Activated CD4-positive, alpha-beta T cell treated with anti-CD3 and anti-CD28 coated beads, Interleukin-2, amount 50 U/mL, for 4 hours (primary cell): ENCODE results near the gene CENPP.

Experiments
- DNase-seq, 2 experiments: peaks; one replicate each; pipeline ENCODE4 v3.0.0-alpha.2; 2020

Gene CENPP

DNA sequence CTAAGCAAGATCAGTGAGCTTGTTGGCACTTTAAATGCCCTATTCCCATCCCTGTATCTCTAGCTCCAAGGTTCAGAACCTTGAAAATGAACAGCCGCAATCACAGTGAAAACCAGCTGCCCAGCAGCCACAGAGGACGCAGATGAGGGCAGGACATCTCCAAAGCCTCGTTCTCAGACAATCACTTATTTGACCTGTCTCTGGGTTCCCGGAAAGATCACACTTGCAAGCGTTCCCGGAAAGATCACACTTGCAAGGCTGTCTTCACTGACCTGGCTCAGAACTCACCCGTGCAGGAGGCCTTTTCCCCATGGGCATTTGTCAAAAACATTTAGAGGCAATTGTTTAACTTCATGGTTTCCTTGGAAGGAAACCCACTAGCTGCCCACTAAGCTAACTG is 318.5 kb downstream of the CENPP start:
- no peak for DNase-seq

DNA sequence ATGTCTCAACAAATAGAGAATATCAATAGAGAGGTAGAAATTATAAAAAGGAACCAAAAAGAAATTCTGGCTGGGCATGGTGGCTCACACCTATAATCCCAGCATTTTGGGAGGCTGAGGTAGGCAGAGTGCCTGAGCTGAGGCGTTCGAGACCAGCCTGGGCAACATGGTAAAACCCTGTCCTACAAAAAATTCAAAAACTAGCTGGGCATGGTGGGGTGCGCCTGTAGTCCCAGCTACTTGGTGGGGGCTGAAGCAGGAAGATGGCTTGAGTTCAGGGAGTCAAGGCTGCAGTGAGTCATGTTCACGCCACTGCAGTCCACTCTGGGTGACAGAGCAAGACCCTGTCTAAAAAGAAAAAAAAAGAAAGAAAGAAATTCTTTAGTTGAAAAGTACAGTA is 319.3 kb downstream of the CENPP start:
- DNase-seq: no peak

- no peak for DNase-seq
Observed at GRCh38 chr9:92647671-92648473, 322.1 kb downstream of the CENPP start.

DNA sequence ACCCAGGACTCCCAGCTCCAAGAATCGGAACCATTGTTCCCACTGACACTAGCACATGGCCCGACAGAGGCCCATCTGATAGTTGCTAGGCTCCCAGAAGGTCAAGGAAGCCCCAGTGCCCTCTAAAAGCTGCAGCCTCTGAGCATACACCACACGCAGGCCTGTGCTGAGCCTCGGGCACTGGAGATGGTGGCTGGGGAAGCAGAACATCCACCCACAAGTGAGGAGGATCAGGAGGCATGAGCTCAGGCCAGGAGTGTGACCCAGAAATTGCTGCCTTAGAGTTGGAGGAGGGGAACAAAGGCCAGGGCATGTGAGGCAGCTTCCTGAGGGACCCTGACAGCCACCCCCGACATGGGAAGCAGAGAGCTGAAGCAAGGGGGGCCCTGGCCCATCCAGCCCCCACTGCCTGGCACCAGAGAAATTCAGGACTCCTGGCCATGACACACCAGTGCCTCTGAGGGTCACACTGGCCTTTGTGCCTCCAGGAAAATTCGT is 322.8 kb downstream of the CENPP start:
- no peak for DNase-seq

GRCh38 chr9:92649007-92649406 is 323.3 kb downstream of the CENPP start:
- DNase-seq: no peak

DNA sequence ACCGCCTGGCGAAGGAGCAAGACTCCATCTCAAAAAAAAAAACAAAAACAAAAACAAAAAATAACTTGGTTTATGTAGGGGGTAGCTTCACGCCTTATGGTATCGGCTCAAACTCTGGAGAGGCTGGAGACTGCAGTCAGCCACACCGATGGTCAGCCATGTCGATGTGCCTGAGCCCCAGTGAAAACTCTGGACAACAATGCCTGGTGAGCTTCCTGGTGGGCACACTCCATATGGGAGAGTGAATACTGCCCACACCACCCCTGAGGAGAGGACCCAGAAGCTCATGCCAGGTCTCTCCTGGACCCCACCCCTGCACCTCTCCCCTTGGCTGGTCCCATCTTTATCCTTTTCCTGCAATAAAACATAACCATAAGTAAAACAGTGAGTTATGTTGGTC is 324.5 kb downstream of the CENPP start:
- DNase-seq: no peak

DNA sequence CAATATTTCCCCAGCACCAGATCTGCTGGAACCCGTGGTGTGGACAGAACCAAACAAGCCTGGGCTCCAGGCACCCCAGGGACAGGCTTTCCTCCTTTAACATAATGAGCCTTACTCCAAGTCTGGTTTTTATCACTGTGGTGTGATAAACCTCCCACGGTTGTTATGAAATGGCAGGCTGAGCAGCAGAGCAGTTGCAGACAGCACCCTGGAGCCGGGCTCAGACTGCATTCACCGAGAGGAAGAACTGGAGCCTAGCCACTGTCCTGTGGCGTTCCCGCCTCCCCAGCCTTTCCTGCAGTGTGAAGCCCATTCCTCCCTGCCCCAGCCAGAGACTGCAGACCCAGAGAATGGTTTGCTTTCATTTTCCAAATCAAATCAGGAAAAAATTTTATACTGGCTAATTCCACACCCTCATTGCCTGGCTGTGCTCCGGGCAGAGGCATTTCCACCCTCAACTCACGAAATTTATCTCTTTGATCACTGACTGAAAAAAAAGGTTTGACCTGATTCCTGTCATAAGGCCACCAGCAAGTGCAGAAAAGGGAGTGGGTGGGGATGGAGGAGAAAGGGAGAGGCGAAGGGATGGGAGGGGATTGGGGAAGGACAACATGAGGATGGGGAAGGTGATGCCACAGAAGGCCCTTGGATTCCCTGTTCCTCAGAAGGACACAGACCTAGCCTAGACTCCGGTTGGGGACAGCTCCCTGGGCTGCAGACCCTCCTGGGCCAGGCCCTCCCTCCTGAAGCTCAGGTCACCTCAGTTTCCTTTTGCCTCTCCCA is 325.3 kb downstream of the CENPP start:
- DNase-seq: no peak

GRCh38 chr9:92652461-92652860 is 326.7 kb downstream of the CENPP start:
- DNase-seq: no peak

DNA sequence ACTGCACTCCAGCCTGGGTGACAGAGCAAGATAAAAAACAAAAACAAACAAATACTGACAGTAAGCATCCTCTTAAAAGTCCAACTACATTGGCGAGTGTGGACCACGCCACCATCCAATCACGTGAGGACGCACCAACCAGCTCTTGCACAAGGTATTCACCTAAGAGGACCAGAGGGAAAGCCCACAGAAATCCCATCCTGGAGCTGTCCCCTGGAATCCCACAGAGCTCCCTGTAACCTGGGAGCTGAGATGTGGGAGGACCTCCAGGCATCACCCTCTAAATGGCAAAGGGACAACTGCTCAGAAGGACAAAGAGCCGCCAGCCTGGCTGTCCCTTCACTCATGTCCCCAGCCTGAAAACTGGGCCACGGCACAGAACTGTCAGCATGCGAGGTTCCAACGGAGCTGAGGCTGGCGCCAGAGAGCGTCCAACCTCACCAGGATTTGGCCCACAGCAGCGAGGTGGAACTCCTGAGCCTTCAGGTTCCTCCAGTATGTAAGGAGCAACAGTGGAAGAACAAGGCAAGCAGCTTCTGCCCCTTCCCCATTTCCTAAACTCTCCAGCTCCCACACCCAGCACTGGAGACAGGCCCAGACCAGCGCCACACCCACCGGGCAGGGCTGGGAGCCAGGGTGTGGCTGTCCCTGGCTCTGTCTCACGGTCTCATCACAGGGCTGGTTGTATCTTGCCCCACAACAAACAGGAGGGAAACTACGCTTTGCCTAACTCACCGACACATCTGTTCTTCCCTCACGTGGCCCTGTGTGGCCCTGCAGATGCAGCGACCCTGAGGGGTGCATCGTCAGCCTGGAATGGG is 328.9 kb downstream of the CENPP start:
- no peak for DNase-seq

DNA sequence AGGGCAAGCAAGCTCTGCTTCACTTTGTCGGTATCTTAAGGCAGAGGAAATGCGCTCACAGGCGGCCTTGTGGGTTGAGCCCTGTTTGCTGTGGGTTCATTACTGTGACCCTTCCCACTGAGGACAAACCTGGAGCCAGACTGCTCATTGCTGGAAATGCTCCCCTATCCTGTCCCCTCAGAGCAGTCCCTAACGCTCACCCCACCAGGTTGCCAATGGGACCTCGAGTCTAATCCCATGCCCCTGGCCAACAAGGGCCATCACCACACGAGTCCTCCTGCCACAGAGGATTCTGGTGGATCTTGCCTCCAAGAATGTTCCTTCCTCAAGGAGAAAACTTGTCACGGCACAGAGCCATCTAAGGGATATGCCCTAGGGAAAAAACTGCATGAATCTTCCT is 329.6 kb downstream of the CENPP start:
- no peak for DNase-seq

DNA sequence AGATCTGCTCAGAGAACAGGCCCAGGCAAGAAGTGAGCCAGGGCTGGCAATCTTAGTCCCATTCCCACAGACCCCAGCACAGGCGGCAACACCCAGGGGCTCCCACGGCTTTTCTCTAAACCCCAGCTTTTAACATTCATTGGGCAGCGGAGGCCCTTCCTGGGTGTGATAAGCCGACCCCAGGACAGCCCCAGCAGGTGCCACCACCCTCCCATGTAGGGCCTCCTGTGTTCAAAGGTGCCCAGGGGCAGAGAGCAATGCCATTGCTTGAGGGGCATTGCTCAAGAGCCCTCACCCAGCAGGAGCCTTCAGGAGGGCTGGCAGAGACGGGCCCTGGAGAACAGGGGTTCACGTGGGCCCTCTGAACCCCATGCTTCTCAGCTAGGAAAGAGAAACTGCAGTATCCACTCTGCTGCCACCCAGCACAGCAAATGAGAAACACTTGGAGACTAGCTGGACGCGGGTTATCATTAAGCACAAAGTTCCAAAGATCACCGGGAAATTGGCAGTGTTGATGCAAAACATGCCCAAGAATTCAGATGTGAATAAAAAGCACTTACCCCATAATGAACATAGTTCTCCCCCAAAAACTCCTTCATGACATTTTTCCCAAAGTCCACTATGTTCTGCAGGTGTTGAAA is 330.3 kb downstream of the CENPP start:
- DNase-seq: no peak

DNA sequence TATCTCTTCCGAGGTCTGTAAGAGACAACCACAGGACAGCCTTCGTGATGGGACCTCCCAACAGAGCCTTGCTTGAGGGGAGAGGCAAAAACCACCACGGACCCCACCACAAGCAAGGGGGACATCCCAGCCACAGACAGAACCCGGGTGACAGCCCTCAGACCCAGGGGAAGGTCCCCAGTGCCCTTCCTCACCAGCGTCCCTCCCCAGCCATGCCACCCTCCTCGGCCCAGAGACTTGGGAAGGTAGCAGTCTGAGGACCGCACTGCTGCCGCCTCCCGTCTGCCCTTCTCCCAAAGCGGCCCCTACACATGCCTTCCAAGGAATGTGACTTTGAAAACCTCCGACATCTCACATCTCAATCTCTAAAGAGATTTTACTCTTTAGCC is 330.8 kb downstream of the CENPP start:
- DNase-seq: no peak

GRCh38 chr9:92657296-92658094 is 331.7 kb downstream of the CENPP start:
- no peak for DNase-seq

GRCh38 chr9:92658176-92658575 is 332.4 kb downstream of the CENPP start:
- no peak for DNase-seq

GRCh38 chr9:92658611-92659010 is 332.9 kb downstream of the CENPP start:
- DNase-seq: no peak

DNA sequence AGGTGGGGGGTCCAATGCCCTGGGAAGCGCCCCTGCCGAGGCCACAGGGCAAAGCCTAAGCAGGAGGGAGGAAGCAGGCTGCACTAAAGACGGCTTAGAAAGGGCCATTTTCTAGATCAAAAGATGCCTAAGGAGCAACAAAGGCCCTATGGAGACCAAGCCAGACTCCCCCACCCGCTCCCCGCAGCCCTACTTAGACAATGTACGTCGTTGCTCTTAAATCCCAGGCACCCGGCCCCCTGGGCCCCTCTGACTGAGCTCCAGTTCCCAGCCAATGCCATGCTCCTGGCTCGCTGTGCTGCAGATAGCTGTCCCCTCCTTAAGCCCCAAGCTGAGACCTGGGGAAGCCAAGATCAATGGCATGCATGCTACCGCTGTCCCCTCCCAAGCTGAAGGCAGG is 333.8 kb downstream of the CENPP start:
- DNase-seq: no peak

DNA sequence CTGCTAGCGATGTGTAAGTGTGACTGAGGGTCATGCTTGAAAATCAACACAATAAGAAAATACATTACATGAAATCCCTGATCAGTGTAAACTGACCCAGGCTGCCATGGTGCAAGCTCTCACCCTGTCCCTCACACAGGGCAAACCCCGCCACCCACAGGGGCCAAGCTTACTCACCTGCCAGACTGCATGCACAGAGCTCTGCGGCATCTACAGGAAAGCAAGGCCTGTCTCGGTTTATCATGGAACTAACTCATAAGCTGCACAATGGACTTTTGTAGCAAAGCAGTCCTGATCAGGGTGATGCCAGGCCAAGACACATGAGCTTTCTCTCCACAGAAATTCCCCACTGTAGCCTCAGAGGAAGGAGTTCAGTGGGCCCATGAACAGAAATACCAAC is 334.5 kb downstream of the CENPP start:
- DNase-seq: no peak

- DNase-seq: no peak
Observed at GRCh38 chr9:92661127-92661526, 335.4 kb downstream of the CENPP start.

- DNase-seq: no peak
Observed at GRCh38 chr9:92661743-92662142, 336.0 kb downstream of the CENPP start.

- DNase-seq: no peak
Observed at GRCh38 chr9:92663126-92663525, 337.4 kb downstream of the CENPP start.

DNA sequence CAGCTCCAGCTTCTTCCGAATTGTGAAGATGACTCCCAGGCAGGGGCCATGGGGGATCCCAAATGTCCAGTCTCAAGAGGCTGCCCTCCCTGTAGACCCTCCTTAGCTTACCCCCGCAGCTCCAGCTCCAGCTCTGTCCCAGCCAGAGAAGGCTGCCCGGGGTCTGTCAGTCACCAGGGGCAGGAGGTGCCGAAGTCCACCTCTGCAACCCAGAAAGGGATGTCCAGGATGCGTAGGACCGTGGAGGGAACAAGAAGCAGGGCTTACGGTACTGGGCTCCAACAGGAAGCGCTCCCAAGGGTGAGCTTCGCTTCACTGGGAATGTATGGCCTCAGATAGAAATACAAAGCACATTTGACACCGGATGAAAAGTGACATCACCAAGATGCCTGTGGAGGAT is 338.2 kb downstream of the CENPP start:
- no peak for DNase-seq
